H9 (cell line): ENCODE data around the gene XYLB. TPM values are rescaled to one million over a fixed set of nuclear protein-coding genes. Genes with fewer than 3 reads are reported as not detected.

Experiments used
- DNase-seq: peaks from one replicate; pipeline ENCODE4 v3.0.0-alpha.2; 2017
- H2AFZ ChIP-seq: one replicate; pipeline ENCODE4 v1.6.1; 2013; ENCODE audit warnings: mild to moderate bottlenecking, low read length, control low read depth, moderate library complexity
- H2AK5ac ChIP-seq: 2 replicates; pipeline ENCODE4 v1.6.1; 2013; ENCODE audit warnings: low read length, control low read depth, mixed read lengths; ENCODE audit not compliant: insufficient read length
- H2BK120ac ChIP-seq: one replicate; pipeline ENCODE4 v1.6.1; 2013; ENCODE audit warnings: low read depth, mild to moderate bottlenecking, low read length, control low read depth, inconsistent platforms; ENCODE audit not compliant: poor library complexity, severe bottlenecking
- H2BK12ac ChIP-seq: 2 replicates; pipeline ENCODE4 v1.6.1; 2013; ENCODE audit warnings: low read length, control low read depth, mixed read lengths, low read depth; ENCODE audit not compliant: insufficient read length
- H2BK15ac ChIP-seq: 2 replicates; pipeline ENCODE4 v1.6.1; 2013; ENCODE audit warnings: low read depth, low read length, control low read depth
- H2BK20ac ChIP-seq: one replicate; pipeline ENCODE4 v1.6.1; 2013; ENCODE audit warnings: low read depth, mild to moderate bottlenecking, low read length, control low read depth, inconsistent platforms; ENCODE audit not compliant: poor library complexity, severe bottlenecking
- H2BK5ac ChIP-seq: 2 replicates; pipeline ENCODE4 v1.6.1; 2013; ENCODE audit warnings: low read length, control low read depth, mixed read lengths; ENCODE audit not compliant: insufficient read length
- H3K14ac ChIP-seq: 2 replicates; pipeline ENCODE4 v1.6.1; 2013; ENCODE audit warnings: low read length, control low read depth; ENCODE audit not compliant: insufficient read depth
- H3K18ac ChIP-seq: 2 replicates; pipeline ENCODE4 v1.6.1; 2013; ENCODE audit warnings: low read depth, mild to moderate bottlenecking, mixed read lengths, low read length, control low read depth; ENCODE audit not compliant: insufficient read length
- H3K23ac ChIP-seq: 2 replicates; pipeline ENCODE4 v1.6.1; 2013; ENCODE audit warnings: low read length, control low read depth, mixed read lengths, low read depth; ENCODE audit not compliant: insufficient read length
- H3K23me2 ChIP-seq: 2 replicates; pipeline ENCODE4 v1.6.1; 2013; ENCODE audit warnings: low read depth, mild to moderate bottlenecking, mixed read lengths, low read length, control low read depth; ENCODE audit not compliant: insufficient read length, poor library complexity, severe bottlenecking
- H3K27ac ChIP-seq: 2 replicates; pipeline ENCODE4 v1.5.1; 2013; ENCODE audit warnings: low read length, control low read depth, mixed read lengths, low read depth; ENCODE audit not compliant: insufficient read length
- H3K27me3 ChIP-seq: 2 replicates; pipeline ENCODE4 v1.6.1; 2013; ENCODE audit warnings: low read length, control low read depth, inconsistent platforms; ENCODE audit not compliant: insufficient read depth
- H3K4ac ChIP-seq: 2 replicates; pipeline ENCODE4 v1.6.1; 2013; ENCODE audit warnings: low read depth, mild to moderate bottlenecking, control low read depth, inconsistent platforms, low read length, moderate library complexity
- H3K4me1 ChIP-seq: 2 replicates; pipeline ENCODE4 v1.6.1; 2013; ENCODE audit warnings: low read length, control low read depth, inconsistent platforms; ENCODE audit not compliant: insufficient read depth
- H3K4me2 ChIP-seq: 2 replicates; pipeline ENCODE4 v1.6.1; 2013; ENCODE audit warnings: low read length, control low read depth, mixed read lengths; ENCODE audit not compliant: insufficient read length, insufficient read depth
- H3K56ac ChIP-seq: 2 replicates; pipeline ENCODE4 v1.6.1; 2013; ENCODE audit warnings: low read depth, mild to moderate bottlenecking, mixed read lengths, low read length, control low read depth; ENCODE audit not compliant: insufficient read length
- H3K79me1 ChIP-seq: 2 replicates; pipeline ENCODE4 v1.6.1; 2013; ENCODE audit warnings: low read depth, mild to moderate bottlenecking, moderate library complexity, low read length, control low read depth, inconsistent platforms; ENCODE audit not compliant: insufficient read depth, poor library complexity, severe bottlenecking
- H3K79me2 ChIP-seq: 2 replicates; pipeline ENCODE4 v1.6.1; 2013; ENCODE audit warnings: low read length, control low read depth, inconsistent platforms; ENCODE audit not compliant: insufficient read depth
- H3K9ac ChIP-seq: 2 replicates; pipeline ENCODE4 v1.6.1; 2013; ENCODE audit warnings: low read length, control low read depth, mixed read lengths; ENCODE audit not compliant: insufficient read length; ENCODE audit errors: extremely low read depth
- H3K9me3 ChIP-seq: one replicate; pipeline ENCODE4 v1.6.1; 2013; ENCODE audit warnings: low read depth, low read length, inconsistent platforms; ENCODE audit not compliant: control insufficient read depth
- H3T11ph ChIP-seq: one replicate; pipeline ENCODE4 v1.6.1; 2013; ENCODE audit warnings: mild to moderate bottlenecking, low read length, control low read depth, inconsistent platforms
- H4K20me1 ChIP-seq: one replicate; pipeline ENCODE4 v1.6.1; 2013; ENCODE audit not compliant: control insufficient read depth, insufficient read length, insufficient read depth
- H4K5ac ChIP-seq: 2 replicates; pipeline ENCODE4 v1.6.1; 2013; ENCODE audit warnings: low read depth, mild to moderate bottlenecking, mixed read lengths, low read length, control low read depth; ENCODE audit not compliant: insufficient read length
- H4K8ac ChIP-seq: replicated peaks from 2 replicates; pipeline ENCODE4 v1.6.1; 2013; ENCODE audit warnings: low read length, control low read depth, mixed read lengths, low read depth; ENCODE audit not compliant: insufficient read length
- H4K91ac ChIP-seq: 2 replicates; pipeline ENCODE4 v1.6.1; 2013; ENCODE audit warnings: low read depth, mild to moderate bottlenecking, moderate library complexity, mixed read lengths, low read length, control low read depth; ENCODE audit not compliant: insufficient read length
- H3K27ac Mint-ChIP-seq, 3 experiments: 2 replicates in 2 of 3; 3 replicates in 1 of 3; pipeline ENCODE4 v1.8.0; 2020 to 2021; ENCODE audit warnings: mixed read lengths in 3 of 3, mild to moderate bottlenecking in 1 of 3, moderate library complexity in 1 of 3
- H3K27me3 Mint-ChIP-seq: 2 replicates; pipeline ENCODE4 v1.8.0; 2021; ENCODE audit warnings: low read depth, mild to moderate bottlenecking, moderate library complexity, mixed read lengths
- H3K36me3 Mint-ChIP-seq, 3 experiments: 2 replicates in 2 of 3; 3 replicates in 1 of 3; pipeline ENCODE4 v1.8.0; 2020 to 2021; ENCODE audit warnings: low read depth in 3 of 3, mixed read lengths in 3 of 3; ENCODE audit not compliant: insufficient read depth in 1 of 3
- H3K4me1 Mint-ChIP-seq, 2 experiments: 2 replicates each; pipeline ENCODE4 v1.8.0; 2020; ENCODE audit warnings: mixed read lengths in 2 of 2
- H3K4me3 Mint-ChIP-seq, 2 experiments: 2 replicates in 1 of 2; 3 replicates in 1 of 2; pipeline ENCODE4 v1.8.0; 2020 to 2021; ENCODE audit warnings: mild to moderate bottlenecking in 2 of 2, mixed read lengths in 2 of 2, moderate library complexity in 1 of 2
- H3K9me3 Mint-ChIP-seq, 2 experiments: 2 replicates in 1 of 2; 3 replicates in 1 of 2; pipeline ENCODE4 v1.8.0; 2020; ENCODE audit warnings: mild to moderate bottlenecking in 2 of 2, mixed read lengths in 2 of 2, moderate library complexity in 1 of 2
- CTCF ChIP-seq: fragments of 200-600 bp; sonication (generic); conservative IDR thresholded peaks from 3 replicates; pipeline ENCODE4 v1.8.0; 2021; ENCODE audit warnings: antibody characterized with exemption, mild to moderate bottlenecking
- WGBS: extraction: QIAGEN DNeasy Blood & Tissue Kit; methylation state at CpG from one replicate; pipeline ENCODE4 v1.1.7; 2013; ENCODE audit warnings: missing lambda C conversion rate, low lambda C conversion rate, mixed read lengths; ENCODE audit not compliant: insufficient read length; ENCODE audit errors: extremely low coverage; 5-methylcytosine and 5-hydroxymethylcytosine counted together
- total RNA-seq: library from RNA; stranded (reverse); gene quantifications from 2 replicates; pipeline ENCODE4 v1.2.1, GENCODE V29; 2021

XYLB gene
- total RNA-seq, 1 experiment from 2014 or later, result 2.6 TPM

- no peak overlapping the region for H3K56ac ChIP-seq
- H2AK5ac ChIP-seq, result no peak overlapping the region
- no peaks in the 10 kb centered on the region for H3K9me3 ChIP-seq
- H2AFZ ChIP-seq, result no peak overlapping the region
- no peak overlapping the region for H4K91ac ChIP-seq
- TF ChIP-seq CTCF, result no peak
- no peaks in the 10 kb centered on the region for H3K27me3 Mint-ChIP-seq
- H2BK120ac ChIP-seq, result no peak overlapping the region
- H3K27ac ChIP-seq, result no peak overlapping the region
- no peak overlapping the region for H3K4ac ChIP-seq
- H3K36me3 Mint-ChIP-seq, result peaks cover 2 to 7% (median 5%) of the 10 kb centered on the region in 3 experiments; a peak in 6 of 7 replicates
- no peak overlapping the region for H2BK20ac ChIP-seq
- H3K4me3 Mint-ChIP-seq, result peak overlapping the region in 1 of 2 experiments; percentile 100; a peak in 1 of 5 replicates
- H4K5ac ChIP-seq, result no peak overlapping the region
- H3K4me1 ChIP-seq, result peaks cover 12% of the 10 kb centered on the region
- peaks cover 2% of the 10 kb centered on the region for H4K20me1 ChIP-seq
- no CpG with 5 or more reads among the region's 9 CpGs for WGBS
- H3K18ac ChIP-seq, result no peak overlapping the region
- peaks cover 0 to 3% of the 10 kb centered on the region in 2 experiments; a peak in 1 of 5 replicates for H3K9me3 Mint-ChIP-seq
- H3K79me2 ChIP-seq, result peaks cover 56% of the 10 kb centered on the region
- H3K23me2 ChIP-seq, result peaks cover 11% of the 10 kb centered on the region
- H3K4me1 Mint-ChIP-seq, result peaks cover 49 to 50% of the 10 kb centered on the region in 2 experiments
- no peak overlapping the region for H3K23ac ChIP-seq
- DNase-seq, result no peak
- H3K27me3 ChIP-seq, result no peaks in the 10 kb centered on the region
- no peak overlapping the region for H3K14ac ChIP-seq
- no peak overlapping the region for H4K8ac ChIP-seq
- H3K4me2 ChIP-seq, result no peak overlapping the region
- H3K79me1 ChIP-seq, result peaks cover 13% of the 10 kb centered on the region
- H2BK5ac ChIP-seq, result no peak overlapping the region
- H3K9ac ChIP-seq, result no peak overlapping the region
- no peak overlapping the region for H3T11ph ChIP-seq
- H3K27ac Mint-ChIP-seq, result no peak overlapping the region; a peak in 1 of 7 replicates
- H2BK15ac ChIP-seq, result no peak overlapping the region
- H2BK12ac ChIP-seq, result no peak overlapping the region
Measured at GRCh38 chr3:38457111-38458003, 110.8 kb downstream of the XYLB start.
